ENCODE measurements around the gene INTS6.

DNA sequence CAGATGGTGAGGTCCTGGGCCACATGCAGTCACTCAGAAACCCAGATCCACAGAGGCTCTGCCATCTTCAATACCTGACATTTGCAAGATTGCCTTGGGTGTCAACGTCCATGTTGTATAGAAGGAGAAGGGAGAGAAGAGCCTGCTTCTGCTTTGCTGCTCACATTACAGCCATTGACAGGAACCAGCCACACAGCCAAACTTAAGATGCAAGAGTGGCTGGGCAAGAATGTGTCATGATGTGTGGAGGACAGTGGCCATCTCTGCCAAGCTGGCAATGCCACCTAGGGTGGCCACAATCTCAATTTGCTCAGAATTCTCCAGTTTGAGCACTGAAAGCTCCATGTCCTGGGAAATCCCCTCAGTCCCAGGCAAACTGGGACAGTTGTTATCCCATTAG is 139.2 kb downstream of the INTS6 start:
- TF ChIP-seq, protein P1, sequence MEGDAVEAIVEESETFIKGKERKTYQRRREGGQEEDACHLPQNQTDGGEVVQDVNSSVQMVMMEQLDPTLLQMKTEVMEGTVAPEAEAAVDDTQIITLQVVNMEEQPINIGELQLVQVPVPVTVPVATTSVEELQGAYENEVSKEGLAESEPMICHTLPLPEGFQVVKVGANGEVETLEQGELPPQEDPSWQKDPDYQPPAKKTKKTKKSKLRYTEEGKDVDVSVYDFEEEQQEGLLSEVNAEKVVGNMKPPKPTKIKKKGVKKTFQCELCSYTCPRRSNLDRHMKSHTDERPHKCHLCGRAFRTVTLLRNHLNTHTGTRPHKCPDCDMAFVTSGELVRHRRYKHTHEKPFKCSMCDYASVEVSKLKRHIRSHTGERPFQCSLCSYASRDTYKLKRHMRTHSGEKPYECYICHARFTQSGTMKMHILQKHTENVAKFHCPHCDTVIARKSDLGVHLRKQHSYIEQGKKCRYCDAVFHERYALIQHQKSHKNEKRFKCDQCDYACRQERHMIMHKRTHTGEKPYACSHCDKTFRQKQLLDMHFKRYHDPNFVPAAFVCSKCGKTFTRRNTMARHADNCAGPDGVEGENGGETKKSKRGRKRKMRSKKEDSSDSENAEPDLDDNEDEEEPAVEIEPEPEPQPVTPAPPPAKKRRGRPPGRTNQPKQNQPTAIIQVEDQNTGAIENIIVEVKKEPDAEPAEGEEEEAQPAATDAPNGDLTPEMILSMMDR (conservative IDR thresholded peaks at IDR 0.05 in 1 of 2, IDR thresholded peaks at IDR 0.05 in 1 of 2; ENCODE audit: extremely low read depth in 1 of 2, insufficient read depth in 1 of 2, low read depth in 1 of 2, low read length in 2 of 2), result no peak
- TF ChIP-seq EZH2 (IDR thresholded peaks at IDR 0.05; ENCODE audit: borderline replicate concordance, low read length), result no peak
